H1 (cell line): ENCODE results near the gene PLB1. TPM values are rescaled to one million over a fixed set of nuclear protein-coding genes. Genes with fewer than 3 reads are reported as not detected.

Source experiments
- CTCF ChIA-PET: fragments of 300-600 bp; sonication (Branson Sonifier 250); formaldehyde crosslinking; loops from one replicate; lab custom pipeline; 2021; ENCODE audit not compliant: partially characterized antibody; lab: Charles Lee
- POLR2A ChIA-PET: fragments of 300-600 bp; sonication (Branson Sonifier 250); formaldehyde crosslinking; loops from one replicate; lab custom pipeline; 2021; ENCODE audit warnings: inconsistent platforms; ENCODE audit not compliant: partially characterized antibody; lab: Charles Lee
- DNase-seq, 2 experiments: peaks; one replicate each; pipeline versions ENCODE4 v3.0.0 to v3.0.0-alpha.2; 2010 to 2022; ENCODE audit warnings: low spot score in 2 of 2, low read depth in 1 of 2, mixed read lengths in 1 of 2
- FAIRE-seq: peaks from 2 replicates; lab custom pipeline; 2011; peaks lifted over from hg19 to GRCh38; lab: Jason Lieb, UNC
- H2AFZ ChIP-seq: 2 replicates; pipeline ENCODE4 v1.8.1; 2012; ENCODE audit warnings: low read length, inconsistent platforms
- H2AK5ac ChIP-seq: 2 replicates; pipeline ENCODE4 v1.6.1; 2013; ENCODE audit warnings: low read depth, low read length
- H2BK120ac ChIP-seq: replicated peaks from 2 replicates; pipeline ENCODE3; 2013; ENCODE audit warnings: low read depth, low read length, inconsistent platforms
- H2BK12ac ChIP-seq: 2 replicates; pipeline ENCODE4 v1.6.1; 2013; ENCODE audit warnings: low read depth, low read length
- H2BK15ac ChIP-seq: 2 replicates; pipeline ENCODE4 v1.6.1; 2013; ENCODE audit warnings: low read length
- H2BK20ac ChIP-seq: 2 replicates; pipeline ENCODE4 v1.6.1; 2013; ENCODE audit warnings: low read length
- H2BK5ac ChIP-seq: 2 replicates; pipeline ENCODE4 v1.6.1; 2013; ENCODE audit warnings: low read depth, low read length
- H3K14ac ChIP-seq: 2 replicates; pipeline ENCODE4 v1.6.1; 2013; ENCODE audit warnings: inconsistent platforms; ENCODE audit not compliant: insufficient read length
- H3K18ac ChIP-seq: 2 replicates; pipeline ENCODE4 v1.6.1; 2013; ENCODE audit warnings: low read length; ENCODE audit errors: extremely low read depth
- H3K23ac ChIP-seq: 2 replicates; pipeline ENCODE4 v1.6.1; 2013; ENCODE audit warnings: inconsistent platforms; ENCODE audit not compliant: insufficient read length
- H3K23me2 ChIP-seq: 2 replicates; pipeline ENCODE4 v1.6.1; 2013; ENCODE audit warnings: low read depth, low read length
- H3K27ac ChIP-seq: 2 replicates; pipeline ENCODE4 v1.6.1; 2011; ENCODE audit warnings: low read depth, low read length, inconsistent platforms
- H3K27me3 ChIP-seq, 4 experiments: replicated peaks in 1 of 4; 1 replicate in 1 of 4; 2 replicates in 3 of 4; pipeline versions ENCODE4 v1.6.1 to v1.8.1; 2011 to 2013; ENCODE audit warnings: low read length in 3 of 4, mild to moderate bottlenecking in 3 of 4, inconsistent platforms in 2 of 4, mixed read lengths in 2 of 4, moderate library complexity in 1 of 4; ENCODE audit not compliant: control insufficient read depth in 3 of 4, insufficient read depth in 3 of 4; ENCODE audit errors: extremely low read depth in 1 of 4
- H3K36me3 ChIP-seq, 4 experiments: 2 replicates each; pipeline versions ENCODE4 v1.6.1 to v1.8.1; 2011 to 2013; ENCODE audit warnings: mild to moderate bottlenecking in 4 of 4, low read length in 3 of 4, moderate library complexity in 2 of 4, control low read depth in 1 of 4, inconsistent platforms in 1 of 4; ENCODE audit not compliant: insufficient read depth in 4 of 4, control insufficient read depth in 2 of 4
- H3K4ac ChIP-seq: replicated peaks from 2 replicates; pipeline ENCODE3; 2013; ENCODE audit warnings: low read length, low read depth, mixed read lengths, inconsistent platforms; ENCODE audit not compliant: insufficient read length
- H3K4me1 ChIP-seq, 4 experiments: replicated peaks in 1 of 4; 1 replicate in 1 of 4; 2 replicates in 3 of 4; pipeline versions ENCODE4 v1.6.1 to v1.8.1; 2011 to 2013; ENCODE audit warnings: low read length in 3 of 4, inconsistent platforms in 2 of 4, mixed read lengths in 1 of 4; ENCODE audit not compliant: insufficient read depth in 4 of 4, control insufficient read depth in 3 of 4
- H3K4me2 ChIP-seq, 2 experiments: 2 replicates each; pipeline versions ENCODE4 v1.6.1 to v1.8.1; 2011 to 2013; ENCODE audit warnings: low read depth in 2 of 2, low read length in 2 of 2, control low read depth in 1 of 2, inconsistent platforms in 1 of 2, mild to moderate bottlenecking in 1 of 2; ENCODE audit not compliant: insufficient read depth in 1 of 2
- H3K4me3 ChIP-seq, 4 experiments: fragments of 200-600, 300-600 bp in 1 of 4; sonication (generic), shearing (Covaris generic), sonication (Bioruptor Twin) in 1 of 4; 2 replicates each; pipeline versions ENCODE4 v1.5.1 to v1.8.1; 2011 to 2016; ENCODE audit warnings: low read length in 4 of 4, low read depth in 3 of 4, control low read depth in 2 of 4, inconsistent platforms in 2 of 4, mild to moderate bottlenecking in 2 of 4, mixed read lengths in 1 of 4, moderate library complexity in 1 of 4; ENCODE audit not compliant: insufficient read depth in 2 of 4; ENCODE audit errors: extremely low read depth in 1 of 4
- H3K56ac ChIP-seq: replicated peaks from 2 replicates; pipeline ENCODE3; 2013; ENCODE audit warnings: low read depth, mild to moderate bottlenecking, mixed read lengths, low read length, inconsistent platforms; ENCODE audit not compliant: insufficient read length
- H3K79me1 ChIP-seq: 2 replicates; pipeline ENCODE4 v1.6.1; 2013; ENCODE audit warnings: low read depth, low read length, control low read depth
- H3K79me2 ChIP-seq, 2 experiments: 2 replicates each; pipeline versions ENCODE4 v1.6.1 to v1.8.1; 2012 to 2013; ENCODE audit warnings: low read length in 2 of 2, mild to moderate bottlenecking in 2 of 2, inconsistent platforms in 1 of 2; ENCODE audit not compliant: insufficient read depth in 2 of 2, control insufficient read depth in 1 of 2
- H3K9ac ChIP-seq, 4 experiments: replicated peaks in 1 of 4; 1 replicate in 1 of 4; 2 replicates in 3 of 4; pipeline versions ENCODE4 v1.6.1 to v1.8.1; 2011 to 2013; ENCODE audit warnings: low read depth in 3 of 4, low read length in 3 of 4, control low read depth in 2 of 4, mild to moderate bottlenecking in 2 of 4, moderate library complexity in 2 of 4, inconsistent platforms in 1 of 4; ENCODE audit errors: extremely low read depth in 1 of 4
- H3K9me3 ChIP-seq, 2 experiments: 2 replicates each; pipeline versions ENCODE4 v1.6.1 to v1.8.1; 2012 to 2013; ENCODE audit warnings: mild to moderate bottlenecking in 2 of 2, moderate library complexity in 2 of 2, control low read depth in 1 of 2, inconsistent platforms in 1 of 2, low read depth in 1 of 2, low read length in 1 of 2, mixed read lengths in 1 of 2; ENCODE audit not compliant: insufficient read depth in 2 of 2
- H4K20me1 ChIP-seq, 2 experiments: replicated peaks in 1 of 2; 2 replicates each; pipeline versions ENCODE3 to v1.8.1; 2011 to 2013; ENCODE audit warnings: inconsistent platforms in 2 of 2, low read length in 2 of 2, mild to moderate bottlenecking in 1 of 2; ENCODE audit not compliant: insufficient read depth in 2 of 2, control insufficient read depth in 1 of 2
- H4K5ac ChIP-seq: 2 replicates; pipeline ENCODE4 v1.6.1; 2013; ENCODE audit warnings: low read length, low read depth, mixed read lengths, inconsistent platforms; ENCODE audit not compliant: insufficient read length
- H4K8ac ChIP-seq: 2 replicates; pipeline ENCODE4 v1.8.0; 2013; ENCODE audit warnings: mild to moderate bottlenecking, moderate library complexity, low read length, inconsistent platforms; ENCODE audit not compliant: insufficient read depth; ENCODE audit errors: extremely low read depth
- H4K91ac ChIP-seq: replicated peaks from 2 replicates; pipeline ENCODE3; 2013; ENCODE audit warnings: low read length, mixed read lengths, inconsistent platforms; ENCODE audit not compliant: insufficient read length
- CTBP2 ChIP-seq: IDR thresholded peaks from 2 replicates; pipeline ENCODE4 v1.7.0; 2011; ENCODE audit warnings: borderline replicate concordance, mild to moderate bottlenecking, moderate library complexity, mixed read lengths, low read length; ENCODE audit not compliant: insufficient read depth, insufficient read length
- FOSL1 ChIP-seq: IDR thresholded peaks from 2 replicates; pipeline ENCODE4 v1.6.1; 2011; ENCODE audit warnings: mild to moderate bottlenecking, low read depth, low read length, moderate library complexity; ENCODE audit not compliant: insufficient read depth
- RBBP5 ChIP-seq: IDR thresholded peaks from 2 replicates; pipeline ENCODE4 v1.7.1; 2012; ENCODE audit warnings: low read depth, mild to moderate bottlenecking, inconsistent platforms, low read length, moderate library complexity, borderline replicate concordance
- SIRT6 ChIP-seq: IDR thresholded peaks from one replicate; pipeline ENCODE4 v1.7.1; 2012; ENCODE audit warnings: low read length, inconsistent platforms
- TBP ChIP-seq: IDR thresholded peaks from 2 replicates; pipeline ENCODE4 v1.6.1; 2011; ENCODE audit warnings: low read depth, low read length, improper control_type of control experiment
- WGBS, 2 experiments: shearing (Covaris generic) in 1 of 2; methylation state at CpG; one replicate each; pipeline versions ENCODE4 v1.1.6 to v1.1.7; 2013 to 2015; ENCODE audit warnings: low lambda C conversion rate in 2 of 2, mixed read lengths in 2 of 2, inconsistent platforms in 1 of 2, low coverage in 1 of 2, missing lambda C conversion rate in 1 of 2; ENCODE audit not compliant: insufficient replicate concordance in 2 of 2, insufficient coverage in 1 of 2, insufficient read length in 1 of 2; ENCODE audit errors: extremely low coverage in 1 of 2, missing lambda C conversion rate in 1 of 2; 5-methylcytosine and 5-hydroxymethylcytosine counted together
- polyA plus RNA-seq, 7 experiments: library from polyadenylated mRNA; depleted of rRNA in 3 of 7; stranded (reverse) in 5 of 7; unstranded in 2 of 7; fragments of >200 nt in 5 of 7; fragments of 200-250 nt in 2 of 7; gene quantifications; 1 replicate in 5 of 7; 2 replicates in 1 of 7; 4 replicates in 1 of 7; pipeline versions ENCODE4 v1.2.1 to v1.2.3, GENCODE V29; 2011 to 2013; ENCODE audit warnings: missing spikeins in 2 of 7, mixed read lengths in 2 of 7
- total RNA-seq: library from RNA; stranded (reverse); fragmentation: NEBNext Ultra II Directional; extraction: Animal tissue kit (Norgen Biotek cat#: 25700); gene quantifications from 2 replicates; pipeline ENCODE4 v1.2.1, GENCODE V29; 2021

PLB1 gene
- total and polyA plus RNA-seq, 2 of the 8 experiments (the other 6 are each of a cell fraction or from before 2014, with no cell fraction given), result 0.20 to 0.36 TPM

DNA sequence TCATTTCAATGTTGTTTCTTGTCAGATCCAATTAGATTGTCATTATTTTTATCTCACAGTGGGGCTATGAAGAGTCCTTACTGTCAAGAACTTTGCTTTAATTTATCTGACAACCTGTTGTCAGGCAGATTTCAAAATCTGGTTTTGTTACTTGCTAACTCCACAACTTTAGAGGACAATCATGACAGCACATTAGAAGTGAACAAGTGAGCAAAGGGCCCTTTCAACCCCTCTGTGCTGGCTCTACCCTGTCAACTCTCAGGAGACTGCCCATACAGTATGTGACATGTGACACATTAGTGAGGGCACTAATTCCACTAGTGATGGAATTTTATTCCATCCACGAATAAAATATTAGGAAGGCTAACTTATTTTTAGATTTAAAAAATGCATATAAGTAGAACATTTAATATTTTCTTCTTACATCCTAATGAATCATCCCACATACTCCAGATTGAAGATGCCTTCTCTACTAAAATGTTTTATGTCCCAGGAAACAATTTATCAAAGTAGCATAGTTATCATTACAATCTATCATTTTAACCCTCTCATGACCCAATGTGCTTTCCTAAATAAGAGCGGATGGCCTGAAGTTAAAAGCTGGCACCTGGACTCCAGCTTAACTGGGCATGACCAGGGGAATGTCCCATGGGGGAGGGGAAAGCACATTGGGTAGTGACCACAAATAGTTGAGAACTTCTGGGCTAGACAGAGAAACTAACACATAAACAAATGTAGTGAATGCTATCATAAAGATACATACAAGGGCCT, 158.2 kb downstream of the PLB1 start:
- Histone ChIP-seq H3K14ac (no peak overlapping the region), H3K23me2 (no peaks in the 10 kb centered on the region), H3K18ac (no peak overlapping the region), H3K36me3 (no peaks in the 10 kb centered on the region), H4K91ac (no peak overlapping the region), H3K56ac (no peak overlapping the region), H4K5ac (no peak overlapping the region), H3K9ac (no peak overlapping the region), H3K9me3 (no peaks in the 10 kb centered on the region), H3K4ac (no peak overlapping the region), H2BK15ac (no peak overlapping the region), H2BK5ac (no peak overlapping the region), H3K79me1 (no peaks in the 10 kb centered on the region), H2AFZ (no peak overlapping the region), H4K8ac (no peak overlapping the region), H2BK20ac (no peak overlapping the region), H3K4me1 (peaks cover 0 to 2% (median 0%) of the 10 kb centered on the region in 4 experiments; a peak in 1 of 7 replicates), H3K4me2 (no peak overlapping the region), H2BK120ac (no peak overlapping the region), H3K23ac (no peak overlapping the region), H2AK5ac (no peak overlapping the region), H2BK12ac (no peak overlapping the region), H3K27me3 (no peaks in the 10 kb centered on the region), H3K79me2 (no peaks in the 10 kb centered on the region), H4K20me1 (no peaks in the 10 kb centered on the region), H3K4me3 (no peak overlapping the region), H3K27ac (no peak overlapping the region)
- ChIA-PET POLR2A (no interaction called here), CTCF (interaction anchor here (0.7 to 1.3 kb wide), 4 partner anchors 11 to 67 kb away, joined by 3 to 4 read pairs (median 4); no protein-coding TSS in a partner anchor)
- DNase-seq (no peak), FAIRE-seq (no peak)
- no peak for TF ChIP-seq CTBP2
- TF ChIP-seq SIRT6, result no peak
- TF ChIP-seq TBP, result no peak
- TF ChIP-seq RBBP5, result no peak
- TF ChIP-seq FOSL1, result no peak
- 88% methylated on average over 2 of the region's 2 CpGs; no CpG with 5 or more reads in 1 of the 2 experiments for WGBS, 2 experiments
